Activated CD4-positive, alpha-beta T cell treated with anti-CD3 and anti-CD28 coated beads, Interleukin-2, amount 50 U/mL, for 24 hours (primary cell): Measurements from ENCODE around the gene HACD4.
A peak's percentile ranks its signal among the peaks of the same experiment; 100 is the strongest.
"Not testable (repeated sequence)": the region's sequence is repeated elsewhere in the genome, so short reads cannot be mapped to it uniquely, and the experiment has no call there.

Experiments
- DNase-seq, 2 donors: peaks; one replicate each; pipeline ENCODE4 v3.0.0-alpha.2; 2020; ENCODE audit warnings: low read depth in 1 of 2, low spot score in 1 of 2

Gene HACD4

DNA sequence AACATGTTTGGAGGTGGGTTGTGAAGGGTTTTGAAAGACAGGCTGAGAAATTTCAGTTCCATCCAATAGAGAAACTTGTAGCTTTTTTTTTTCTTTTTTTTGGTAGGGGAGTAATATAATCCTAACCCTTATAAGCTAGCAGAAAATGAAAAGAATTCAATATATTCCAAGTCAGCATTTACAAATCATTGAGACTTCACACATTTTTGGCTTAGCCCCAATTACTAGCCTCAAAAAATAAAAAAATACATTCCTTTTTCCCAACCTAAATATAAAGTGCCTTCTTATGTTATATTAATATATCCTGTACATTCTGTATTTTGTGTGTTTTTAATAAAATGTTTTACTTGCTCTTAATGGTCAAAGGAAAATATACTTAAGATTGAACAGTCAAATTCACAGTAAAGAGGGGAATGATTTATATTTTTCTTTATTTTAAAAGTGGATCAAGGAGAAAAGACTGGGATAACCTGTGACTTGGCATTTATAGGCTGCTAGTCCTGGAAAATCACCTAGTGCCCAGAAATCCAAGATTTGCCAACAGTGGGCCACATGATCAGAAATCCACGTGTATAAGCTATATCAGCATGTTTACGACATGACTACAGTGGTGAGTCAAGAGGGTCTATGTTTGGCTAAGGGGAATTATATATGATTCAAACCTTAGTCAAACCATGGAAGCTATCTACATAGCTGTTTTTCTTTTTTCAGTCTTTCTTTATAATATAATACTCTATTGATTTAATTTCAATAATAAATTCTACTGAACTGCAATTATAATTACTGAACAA is 14.5 kb downstream of the HACD4 start:
- no peak for DNase-seq

DNA sequence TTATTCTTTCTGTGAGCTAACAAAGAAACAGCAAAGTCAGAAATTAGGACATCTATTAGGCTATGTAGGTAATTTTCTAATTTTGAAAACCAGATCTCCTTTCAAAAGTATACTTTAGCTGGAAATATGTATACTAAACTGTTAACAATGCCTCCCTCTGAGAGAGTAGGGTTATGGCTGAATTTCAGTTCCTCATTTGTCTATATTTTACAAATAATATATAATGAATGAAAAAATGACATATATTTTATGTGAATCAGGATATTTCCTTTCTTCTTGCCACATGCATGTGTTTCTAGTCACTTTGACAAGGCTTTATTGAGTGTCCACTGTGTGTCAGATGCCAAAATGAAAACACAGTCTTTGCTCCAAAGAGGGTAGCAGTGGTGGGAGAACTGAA is 15.4 kb downstream of the HACD4 start:
- no peak for DNase-seq

- DNase-seq: no peak
These were observed 16.2 kb downstream of the HACD4 start for GRCh38 chr9:21015129-21015815.

DNA sequence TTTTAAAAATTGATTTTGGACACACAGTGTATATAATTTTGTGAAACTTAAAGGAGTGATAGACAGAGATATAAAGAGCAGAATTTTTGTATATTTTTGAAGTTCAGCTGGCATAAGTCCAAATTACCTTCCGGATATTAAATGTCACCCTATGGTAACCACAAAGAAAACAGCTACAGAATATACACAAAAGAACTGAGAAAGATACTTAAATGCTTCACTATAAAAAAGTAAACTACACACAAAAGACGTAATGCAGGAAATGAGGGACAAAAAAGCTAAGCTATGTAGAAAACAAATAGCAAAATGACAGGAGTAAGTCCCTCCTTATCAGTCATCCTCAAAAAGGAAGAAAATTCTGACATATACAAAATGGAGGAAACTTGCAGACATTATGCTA is 29.4 kb downstream of the HACD4 start:
- no peak for DNase-seq

GRCh38 chr9:21001581-21001980 is 29.9 kb downstream of the HACD4 start:
- DNase-seq: peak in 1 of 2 donors; percentile 3

DNA sequence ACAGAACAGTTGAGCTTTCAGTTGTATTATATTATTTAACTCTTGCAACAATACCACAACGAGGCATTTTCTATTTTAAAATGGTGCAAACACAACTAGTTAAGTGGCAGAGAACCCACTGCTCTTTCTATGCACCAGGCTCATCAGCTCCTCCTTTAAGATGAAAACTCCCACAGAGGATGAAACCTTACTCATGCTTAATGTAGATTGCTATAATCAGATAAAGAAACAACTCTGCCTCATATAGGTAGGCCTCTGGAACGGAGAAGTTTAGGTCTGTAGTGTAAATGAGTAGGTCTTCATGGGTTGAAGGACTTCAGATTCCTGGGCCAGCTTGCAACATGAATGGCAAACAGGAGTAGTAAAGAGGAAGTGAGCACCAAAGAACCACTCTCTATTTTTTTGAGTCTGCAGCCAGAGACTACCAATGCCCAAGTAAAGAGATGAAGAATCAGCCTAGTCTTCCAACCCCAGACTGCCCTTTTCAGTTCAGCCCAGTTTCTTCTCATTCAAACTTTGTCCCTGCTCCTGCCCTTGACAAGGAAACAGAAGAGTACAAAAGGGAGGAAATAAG is 33.9 kb downstream of the HACD4 start:
- DNase-seq: no peak

DNA sequence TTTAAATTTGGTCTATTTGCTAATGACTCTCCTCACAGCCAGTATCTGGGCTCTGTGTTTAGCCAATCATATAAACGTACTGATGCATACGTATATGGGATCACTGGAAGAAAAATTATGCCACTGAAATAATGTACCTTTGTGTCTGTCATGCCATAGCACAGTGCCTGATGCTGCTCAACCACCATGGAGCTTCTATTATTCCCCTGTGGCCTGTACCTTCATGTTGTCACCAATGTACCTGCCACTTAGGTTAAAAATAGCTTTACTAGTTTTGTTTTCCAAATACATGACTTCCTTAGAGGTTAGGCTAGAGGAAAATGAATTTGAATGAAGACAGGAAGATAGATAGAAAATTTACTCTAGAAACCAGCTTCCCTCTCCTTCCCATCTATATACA is 34.6 kb downstream of the HACD4 start:
- no peak for DNase-seq

DNA sequence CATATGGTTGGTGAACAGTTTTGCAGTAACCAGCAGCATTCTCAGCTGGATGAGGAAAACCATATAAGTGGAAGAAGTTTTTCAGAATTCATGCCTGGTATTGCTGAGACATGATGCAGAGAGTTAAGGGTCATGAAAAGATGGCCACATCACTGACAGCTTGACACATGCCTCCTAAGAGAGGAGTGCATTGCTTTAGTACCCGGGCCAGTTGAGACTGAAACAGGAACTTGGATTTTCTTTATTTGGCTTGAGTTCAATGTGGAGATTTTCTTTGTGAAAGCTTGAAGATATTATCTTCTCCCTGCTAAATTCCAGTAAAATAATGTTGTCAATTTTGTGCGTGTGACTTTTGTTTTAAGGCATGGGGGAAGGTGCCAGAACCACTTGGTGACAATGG is 35.8 kb downstream of the HACD4 start:
- DNase-seq: no peak

GRCh38 chr9:20994486-20994885 is 37.0 kb downstream of the HACD4 start:
- DNase-seq: no peak

DNA sequence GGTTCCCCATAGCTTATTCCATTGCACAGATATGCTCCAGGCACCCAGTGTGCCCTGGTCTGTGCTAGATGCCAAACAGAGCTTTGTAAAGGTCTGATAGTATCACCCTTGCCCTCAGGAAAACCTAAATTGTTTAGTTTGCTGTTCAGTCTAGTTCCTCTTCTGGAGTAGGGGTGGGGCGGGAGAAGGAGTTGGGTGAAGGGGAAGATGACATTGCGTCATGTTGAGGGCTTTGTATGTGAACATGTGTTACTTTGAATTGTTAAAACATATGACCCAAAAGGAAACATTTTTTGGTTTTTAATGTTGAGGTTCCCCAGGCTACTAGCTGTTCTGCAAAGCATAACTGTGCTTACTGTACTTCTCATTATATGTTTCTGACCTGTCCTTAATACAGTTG is 40.6 kb downstream of the HACD4 start:
- DNase-seq: no peak

DNA sequence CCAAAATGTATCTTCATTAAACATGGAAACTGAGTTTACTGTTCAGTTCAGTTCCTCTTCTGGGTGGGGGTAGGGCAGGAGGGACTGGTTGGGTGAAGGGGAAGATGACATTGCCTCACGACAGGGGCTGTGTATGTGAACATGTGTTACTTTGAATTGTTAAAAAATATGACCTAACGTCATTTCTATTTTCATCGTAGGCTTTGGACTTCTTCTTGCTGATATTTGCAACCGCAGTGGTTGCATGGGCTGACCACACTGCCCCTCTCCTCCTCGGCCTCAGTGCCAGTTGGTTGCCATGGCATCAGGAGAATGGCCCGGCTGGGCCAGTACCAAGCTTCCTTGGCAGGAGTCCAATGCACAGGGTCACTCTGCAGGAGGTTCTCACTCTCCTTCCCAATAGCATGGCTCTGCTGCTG is 41.5 kb downstream of the HACD4 start:
- no peak for DNase-seq

- no peak for DNase-seq
These were observed 42.6 kb downstream of the HACD4 start for GRCh38 chr9:20988671-20989315.

GRCh38 chr9:20988061-20988460 is 43.4 kb downstream of the HACD4 start:
- no peak for DNase-seq

DNA sequence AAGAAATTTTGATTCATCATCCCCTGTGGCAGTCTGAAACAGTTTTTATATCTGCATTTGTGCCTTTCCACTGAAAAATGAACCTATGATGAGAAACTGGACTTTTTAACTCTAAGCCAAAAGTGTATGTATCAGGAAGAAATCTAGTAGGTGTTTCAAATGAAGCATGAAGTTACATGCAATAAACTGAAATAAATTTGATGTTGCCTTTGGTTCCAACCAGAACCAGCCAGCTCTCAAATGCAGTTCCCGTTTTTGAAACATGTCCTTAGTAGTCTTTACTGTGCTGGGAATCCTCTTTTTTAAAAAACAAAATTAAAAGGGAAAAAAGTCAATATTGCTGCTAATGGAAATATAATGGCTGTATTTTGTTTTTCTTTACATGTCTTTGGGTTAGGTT is 43.9 kb downstream of the HACD4 start:
- no peak for DNase-seq

DNA sequence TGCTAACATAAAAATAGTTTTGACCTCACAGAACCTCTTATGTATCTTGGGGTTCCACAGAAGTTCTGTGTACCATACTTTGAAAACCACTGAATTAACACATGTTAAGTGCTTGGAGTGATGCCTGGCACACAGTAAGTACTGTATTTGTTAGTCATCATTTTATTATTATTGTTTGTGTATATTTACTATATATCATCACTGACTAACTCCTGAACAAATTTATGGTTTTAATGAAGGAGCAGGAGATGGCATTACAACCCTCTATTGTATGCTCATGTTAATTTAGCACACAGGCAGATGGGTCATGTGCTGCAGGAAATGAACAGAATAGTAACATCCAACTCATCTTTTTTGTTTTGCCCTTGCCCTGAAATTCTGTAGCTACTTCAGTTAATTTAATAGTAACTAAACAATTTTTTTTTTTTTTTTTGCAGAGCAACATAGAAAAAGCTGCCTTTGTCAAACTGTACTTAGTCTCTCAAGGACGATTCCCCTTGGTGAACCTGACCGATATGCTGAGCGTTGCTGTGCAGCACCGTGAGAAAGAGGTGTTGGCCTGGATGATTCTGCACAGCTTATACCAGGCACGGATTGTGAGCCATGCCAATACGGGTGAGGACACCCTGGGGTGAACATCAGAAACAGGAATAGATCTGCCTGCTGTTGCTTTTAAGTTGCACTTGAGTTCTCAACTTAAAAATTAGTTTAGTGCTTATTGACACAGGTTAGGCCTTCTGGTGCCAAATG is 45.4 kb downstream of the HACD4 start:
- no peak for DNase-seq

- DNase-seq: no peak
These were observed 46.9 kb downstream of the HACD4 start for GRCh38 chr9:20984506-20984905.

DNA sequence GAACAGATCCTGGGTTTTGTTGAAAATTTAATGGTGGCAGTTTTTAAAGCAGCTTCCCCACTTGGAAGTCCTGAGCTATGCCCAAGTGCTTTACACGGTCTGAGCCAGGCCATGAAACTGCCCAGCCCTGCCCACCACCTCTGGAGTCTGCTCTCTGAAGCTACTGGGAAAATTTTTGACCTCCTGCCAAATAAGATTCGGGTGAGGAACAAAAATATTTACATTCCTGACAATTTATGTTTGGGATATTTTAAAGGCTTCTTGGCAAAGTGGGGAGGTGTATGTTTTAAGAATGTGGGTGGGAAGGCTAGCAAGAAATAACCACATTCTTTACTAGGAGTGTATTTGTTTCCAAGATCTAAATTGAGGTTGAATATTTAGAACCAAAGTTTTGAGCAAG is 50.0 kb downstream of the HACD4 start:
- DNase-seq: no peak

- no peak for DNase-seq
These were observed 50.5 kb downstream of the HACD4 start for GRCh38 chr9:20980832-20981455.

DNA sequence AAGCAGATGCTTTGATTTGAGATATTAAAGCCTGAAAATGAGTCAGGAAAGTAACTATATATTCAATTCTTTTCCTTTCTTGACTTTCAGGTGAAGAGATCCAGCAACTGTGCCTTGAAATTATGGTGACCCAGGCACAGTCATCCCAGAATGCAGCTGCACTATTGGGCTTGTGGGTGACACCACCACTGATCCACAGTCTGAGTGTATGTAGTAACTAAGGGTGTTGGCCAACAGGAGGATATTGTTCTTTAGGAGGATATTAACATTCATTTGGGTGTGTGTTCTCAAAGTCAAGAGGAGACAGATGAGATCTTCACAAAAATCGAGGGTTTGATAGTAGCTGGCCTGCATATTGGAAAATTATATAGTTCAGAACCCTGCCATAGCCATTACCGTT is 53.2 kb downstream of the HACD4 start:
- DNase-seq: no peak

GRCh38 chr9:20974191-20974938 is 57.1 kb downstream of the HACD4 start:
- DNase-seq: not testable (repeated sequence)
